Measurements from ENCODE around the gene MBNL2.

MBNL2 gene

GRCh38 chr13:97324115-97324514 is 102.0 kb downstream of the MBNL2 start:
- no peak for DNase-seq (ENCODE audit: low read depth, low spot score)

DNA sequence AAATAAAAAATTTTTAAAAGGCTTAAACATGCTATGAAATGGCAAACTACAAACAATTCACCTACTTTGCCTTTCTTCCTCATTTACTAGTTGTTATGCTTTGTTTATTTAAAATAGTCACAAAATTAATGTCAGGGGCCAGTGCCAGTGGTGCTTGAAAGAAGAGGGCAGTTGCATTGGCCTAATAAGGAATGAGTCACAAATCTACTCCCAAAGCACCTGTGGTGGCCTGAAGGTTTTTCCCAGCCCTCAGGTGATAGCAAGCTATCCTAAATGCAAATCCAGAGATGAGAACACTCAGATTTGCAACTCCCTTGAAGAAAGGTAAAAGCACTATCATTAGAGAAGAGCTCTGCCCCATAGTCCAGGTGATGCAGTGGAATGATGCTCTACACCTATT is 103.6 kb downstream of the MBNL2 start:
- DNase-seq (ENCODE audit: low read depth, low spot score), result no peak

DNA sequence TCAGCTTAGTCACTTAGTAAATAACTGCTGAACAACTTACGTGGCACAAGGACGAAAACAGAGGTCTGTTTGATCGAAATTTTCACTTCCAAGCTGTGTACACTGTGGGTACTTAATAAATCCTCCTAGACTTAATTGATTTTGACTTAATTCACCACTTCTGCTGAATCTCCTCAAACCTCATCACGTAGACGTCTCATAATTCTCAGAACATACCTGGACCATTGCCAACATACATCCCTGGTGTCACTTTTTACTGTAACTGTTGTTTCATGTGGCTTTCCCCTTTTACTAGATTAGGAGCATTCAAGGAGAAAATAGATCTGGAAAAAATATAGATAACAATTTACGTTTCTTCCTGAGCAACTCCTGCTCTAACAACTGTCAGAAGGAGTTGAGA is 105.0 kb downstream of the MBNL2 start:
- DNase-seq (ENCODE audit: low read depth, low spot score), result no peak

DNA sequence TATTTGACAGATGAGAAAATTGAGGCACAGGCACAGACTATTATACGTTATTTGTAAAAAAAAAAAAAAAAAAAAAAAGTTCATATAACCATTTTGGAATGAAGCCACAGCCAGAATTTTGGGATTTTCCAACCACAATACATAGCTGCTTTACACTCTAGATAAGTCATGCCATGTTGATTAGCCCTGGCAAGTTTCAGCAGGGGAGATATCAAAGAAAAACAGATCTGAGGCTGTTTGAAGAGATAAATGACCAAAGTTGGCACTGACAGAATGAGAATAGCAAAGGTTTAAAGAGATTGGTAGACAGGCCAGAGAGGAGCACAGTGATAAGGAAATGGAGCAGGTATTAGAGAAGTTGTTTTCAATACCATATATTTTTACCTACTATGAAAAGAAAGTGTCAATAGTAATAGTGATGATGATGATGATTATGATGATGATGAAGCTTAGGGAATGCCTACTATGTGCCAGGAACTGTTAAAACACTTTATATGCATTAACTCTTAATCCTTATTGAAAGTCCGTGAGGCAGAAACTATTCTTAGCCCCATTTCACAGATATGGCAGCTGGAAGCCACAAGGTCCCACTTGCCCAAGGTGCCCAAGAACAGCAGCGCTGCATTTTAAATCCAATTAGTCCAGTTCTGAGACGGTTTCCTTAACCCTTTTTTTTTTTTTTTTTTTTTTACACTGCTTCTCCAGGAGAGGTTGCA is 105.5 kb downstream of the MBNL2 start:
- no peak for DNase-seq (ENCODE audit: low read depth, low spot score)

- no peak for DNase-seq (ENCODE audit: low read depth, low spot score)
These were observed 106.2 kb downstream of the MBNL2 start for GRCh38 chr13:97328222-97328790.

DNA sequence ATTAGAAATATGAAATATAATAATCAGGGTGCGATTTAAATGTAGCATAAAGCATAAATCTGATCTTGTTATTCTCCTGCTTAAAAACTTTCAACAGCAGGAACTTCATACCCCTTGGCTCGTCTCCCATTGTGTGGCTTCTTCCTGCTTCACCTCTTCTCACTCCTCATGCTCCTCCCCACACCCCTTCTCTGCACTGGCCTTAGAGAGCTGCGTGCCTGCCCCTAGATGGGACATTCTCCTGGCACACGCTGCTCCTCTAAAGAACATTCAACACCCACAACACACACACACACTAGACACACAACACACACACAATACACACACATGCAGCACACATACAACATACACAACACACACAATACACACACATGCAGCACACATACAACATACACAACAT is 107.2 kb downstream of the MBNL2 start:
- DNase-seq (ENCODE audit: low read depth, low spot score), result no peak

GRCh38 chr13:97330448-97330847 is 108.3 kb downstream of the MBNL2 start:
- DNase-seq (ENCODE audit: low read depth, low spot score), result no peak

GRCh38 chr13:97332742-97333141 is 110.6 kb downstream of the MBNL2 start:
- no peak for DNase-seq (ENCODE audit: low read depth, low spot score)

- no peak for DNase-seq (ENCODE audit: low read depth, low spot score)
These were observed 111.8 kb downstream of the MBNL2 start for GRCh38 chr13:97333983-97334382.

GRCh38 chr13:97334690-97335089 is 112.6 kb downstream of the MBNL2 start:
- no peak for DNase-seq (ENCODE audit: low read depth, low spot score)

GRCh38 chr13:97335488-97336134 is 113.5 kb downstream of the MBNL2 start:
- no peak for DNase-seq (ENCODE audit: low read depth, low spot score)

DNA sequence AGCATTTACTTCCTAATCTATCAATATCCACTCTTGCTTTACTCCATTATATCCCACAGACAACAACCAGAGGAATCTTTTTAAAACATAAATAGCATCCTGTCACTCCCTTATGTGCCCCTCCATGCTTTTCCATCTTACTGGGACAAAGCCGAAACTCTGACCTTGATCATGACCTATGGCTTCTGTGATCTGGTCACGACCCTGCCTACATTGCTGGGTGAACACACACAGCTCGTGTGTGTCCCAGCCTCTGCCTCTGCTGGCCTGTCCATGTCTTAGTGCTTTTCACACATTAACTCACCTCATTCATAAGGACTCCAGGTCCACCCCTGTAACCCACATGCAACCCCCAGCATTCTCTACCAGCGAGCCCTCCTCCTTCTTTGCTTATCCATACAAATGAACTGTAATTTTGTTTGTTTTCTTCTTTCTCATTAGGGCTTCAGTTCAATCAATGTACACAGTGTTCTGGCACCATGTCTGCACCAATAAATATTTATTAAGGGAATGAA is 115.9 kb downstream of the MBNL2 start:
- DNase-seq (ENCODE audit: low read depth, low spot score), result no peak

DNA sequence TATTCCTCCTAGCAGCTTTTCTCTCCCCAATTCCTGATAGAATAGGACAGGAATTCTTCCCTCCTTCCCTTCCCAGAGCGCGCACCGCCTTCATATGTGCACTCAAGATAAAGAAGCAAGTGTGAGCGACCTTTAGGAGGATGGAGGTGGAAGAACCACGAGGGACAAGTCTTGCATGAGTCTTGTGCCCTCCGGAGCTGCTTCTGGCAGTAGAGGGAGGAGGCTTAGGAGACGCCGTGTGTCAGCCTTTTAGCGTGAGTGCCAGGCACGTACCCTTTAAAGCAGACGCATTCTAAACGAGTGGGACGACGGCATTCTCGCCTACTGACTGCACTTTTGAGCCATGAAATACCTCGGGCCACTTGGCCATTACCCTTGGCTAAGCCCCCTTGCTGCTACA is 116.4 kb downstream of the MBNL2 start:
- DNase-seq (ENCODE audit: low read depth, low spot score), result no peak

- no peak for DNase-seq (ENCODE audit: low read depth, low spot score)
These were observed 117.2 kb downstream of the MBNL2 start for GRCh38 chr13:97339019-97339987.

DNA sequence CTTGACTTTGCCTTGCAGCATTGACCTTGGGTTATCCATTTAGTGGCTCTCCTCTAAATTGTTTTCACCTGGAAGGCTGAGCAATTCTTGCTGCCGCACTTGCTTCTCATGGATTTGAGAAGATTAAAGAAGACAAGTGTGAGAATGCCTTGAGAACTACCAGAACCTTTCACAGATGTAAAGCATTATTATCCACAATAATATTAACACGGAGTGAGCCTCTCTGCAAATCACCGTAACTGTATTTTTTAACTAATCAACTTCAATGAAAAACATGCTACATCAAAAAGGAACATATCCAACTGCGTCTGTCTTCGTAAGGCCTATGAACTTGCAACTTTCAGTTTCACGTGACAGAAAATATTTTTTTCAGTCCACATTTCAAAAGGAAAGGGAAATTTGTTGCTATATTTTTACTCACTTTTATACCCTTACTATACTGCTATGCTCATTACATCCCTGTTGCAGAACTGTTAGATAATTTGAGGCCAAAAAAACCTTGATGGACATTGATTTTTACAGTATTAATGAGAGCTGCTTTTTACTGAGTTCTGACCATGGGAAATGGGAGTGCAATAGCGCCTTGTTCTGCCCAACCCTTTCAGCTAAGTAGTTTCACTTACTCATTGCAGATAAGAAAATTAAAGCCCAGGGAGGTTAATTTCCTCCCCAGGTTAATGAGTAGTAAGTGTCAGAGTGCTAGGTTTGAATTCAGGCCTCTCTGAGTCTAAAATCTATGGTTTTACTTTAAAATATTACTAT is 118.0 kb downstream of the MBNL2 start:
- no peak for DNase-seq (ENCODE audit: low read depth, low spot score)

- DNase-seq (ENCODE audit: low read depth, low spot score), result no peak
These were observed 119.0 kb downstream of the MBNL2 start for GRCh38 chr13:97341135-97341534.

GRCh38 chr13:97342136-97342535 is 120.0 kb downstream of the MBNL2 start:
- no peak for DNase-seq (ENCODE audit: low read depth, low spot score)

DNA sequence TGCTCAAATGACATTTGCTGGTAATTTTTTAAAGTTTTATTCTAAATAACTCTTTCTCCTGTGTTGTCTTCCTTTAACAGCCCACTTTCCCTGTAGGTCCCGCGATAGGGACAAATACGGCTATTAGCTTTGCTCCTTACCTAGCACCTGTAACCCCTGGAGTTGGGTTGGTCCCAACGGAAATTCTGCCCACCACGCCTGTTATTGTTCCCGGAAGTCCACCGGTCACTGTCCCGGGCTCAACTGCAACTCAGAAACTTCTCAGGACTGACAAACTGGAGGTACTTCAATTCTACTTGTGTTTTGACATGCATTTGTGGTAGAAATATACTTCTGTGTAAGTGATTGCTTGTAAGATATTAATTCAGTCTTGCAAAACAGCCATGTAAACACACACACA is 120.8 kb downstream of the MBNL2 start:
- DNase-seq (ENCODE audit: low read depth, low spot score), result no peak

DNA sequence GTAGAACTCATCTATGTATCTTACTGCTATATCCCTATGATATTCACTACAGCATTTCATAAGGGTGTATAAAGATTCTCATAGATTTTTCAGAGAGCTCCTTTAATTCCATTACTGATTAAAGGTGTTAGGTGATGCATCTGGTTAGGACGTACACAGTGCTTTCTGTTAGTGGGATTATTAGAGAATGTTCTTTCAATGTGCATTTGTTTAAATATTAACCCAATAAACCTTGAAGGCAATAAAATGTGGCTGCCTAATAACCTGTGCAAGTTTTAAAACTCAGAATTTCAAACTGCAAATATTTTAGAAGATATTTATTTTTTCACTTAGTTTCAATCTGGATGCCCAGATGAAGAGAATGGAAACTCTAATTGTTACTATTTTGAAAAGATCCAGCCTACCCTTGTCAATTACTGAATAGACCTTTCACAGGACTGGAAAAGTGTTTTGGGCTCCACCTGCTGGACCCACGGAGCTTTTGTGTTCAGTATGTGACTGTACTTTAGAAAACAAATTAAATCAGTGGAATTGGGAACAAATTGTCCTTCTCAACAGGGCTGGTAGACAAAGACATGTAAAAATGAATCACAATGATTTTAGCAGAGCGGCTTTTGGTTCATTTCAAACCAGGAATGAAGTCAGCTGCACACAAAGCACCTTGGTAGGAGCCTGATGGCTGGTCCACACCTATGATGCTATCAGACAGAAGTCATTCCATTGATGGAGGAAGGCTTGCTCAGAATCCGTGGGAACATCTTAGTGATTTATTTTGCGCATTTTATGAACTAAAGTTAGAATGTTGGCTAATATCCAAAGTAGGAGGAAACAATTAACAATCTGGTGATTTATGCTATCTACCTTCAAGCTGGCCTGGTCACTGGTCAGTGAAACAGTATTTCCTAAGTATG is 122.4 kb downstream of the MBNL2 start:
- no peak for DNase-seq (ENCODE audit: low read depth, low spot score)

DNA sequence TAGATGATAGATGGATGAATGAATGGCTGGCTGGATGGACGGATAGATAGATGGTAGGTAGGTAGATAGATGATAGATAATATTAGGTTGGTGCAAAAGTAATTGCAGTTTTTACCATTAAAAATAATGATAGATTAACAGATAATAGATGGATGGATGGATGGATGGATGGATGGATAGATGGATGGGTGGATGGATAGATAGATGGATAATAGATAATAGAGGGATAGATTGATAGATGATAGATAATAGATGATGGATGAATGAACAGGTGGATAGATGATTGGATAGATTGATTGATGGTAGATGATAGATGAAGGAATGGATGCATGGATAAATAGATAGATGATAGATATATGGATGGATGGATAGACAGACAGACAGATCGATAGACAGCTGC is 124.0 kb downstream of the MBNL2 start:
- DNase-seq (ENCODE audit: low read depth, low spot score), result no peak

Measured in activated CD4-positive, CD25-positive, alpha-beta regulatory T cell treated with anti-CD3 and anti-CD28 coated beads, Interleukin-2, amount 50 U/mL, for 16 hours (primary cell).